Endodermal cell (in vitro differentiated cells): Measurements from ENCODE around the gene SYPL1. TPM values are rescaled to one million over a fixed set of nuclear protein-coding genes. Genes with fewer than 3 reads are reported as not detected.

Experiments used
- DNase-seq: peaks from one replicate; pipeline ENCODE4 v3.0.0-alpha.2; 2017
- H3K27ac ChIP-seq: 2 replicates; pipeline ENCODE4 v1.5.1; 2013; ENCODE audit warnings: mild to moderate bottlenecking, low read depth, low read length, moderate library complexity
- H3K27me3 ChIP-seq: 2 replicates; pipeline ENCODE4 v1.6.1; 2013; ENCODE audit warnings: mild to moderate bottlenecking, low read length, moderate library complexity; ENCODE audit not compliant: insufficient read depth, control insufficient read depth, poor library complexity, severe bottlenecking
- H3K36me3 ChIP-seq: 2 replicates; pipeline ENCODE4 v1.7.0; 2013; ENCODE audit warnings: mild to moderate bottlenecking, low read length, moderate library complexity; ENCODE audit not compliant: control insufficient read depth, insufficient read depth
- H3K4me1 ChIP-seq: one replicate; pipeline ENCODE4 v1.7.0; 2013; ENCODE audit warnings: low read length; ENCODE audit not compliant: control insufficient read depth, insufficient read depth
- H3K4me3 ChIP-seq: 2 replicates; pipeline ENCODE4 v1.5.1; 2013; ENCODE audit warnings: mild to moderate bottlenecking, low read length, moderate library complexity
- H3K9ac ChIP-seq: 2 replicates; pipeline ENCODE4 v1.6.1; 2013; ENCODE audit warnings: mild to moderate bottlenecking, low read length, moderate library complexity; ENCODE audit not compliant: poor library complexity, severe bottlenecking; ENCODE audit errors: extremely low read depth
- H3K9me3 ChIP-seq: 2 replicates; pipeline ENCODE4 v1.6.1; 2013; ENCODE audit warnings: mild to moderate bottlenecking, low read length, moderate library complexity; ENCODE audit not compliant: control insufficient read depth
- H3K27ac Mint-ChIP-seq: 2 replicates; pipeline ENCODE4 v1.8.0; 2020; ENCODE audit warnings: mixed read lengths
- H3K27me3 Mint-ChIP-seq: 2 replicates; pipeline ENCODE4 v1.8.0; 2021; ENCODE audit warnings: mild to moderate bottlenecking, mixed read lengths; ENCODE audit not compliant: insufficient read depth
- H3K36me3 Mint-ChIP-seq: 2 replicates; pipeline ENCODE4 v1.8.0; 2020; ENCODE audit warnings: low read depth, mixed read lengths
- H3K4me1 Mint-ChIP-seq: 2 replicates; pipeline ENCODE4 v1.8.0; 2020; ENCODE audit warnings: mixed read lengths
- H3K4me3 Mint-ChIP-seq: 2 replicates; pipeline ENCODE4 v1.8.0; 2020; ENCODE audit warnings: mild to moderate bottlenecking, moderate library complexity, mixed read lengths
- H3K9me3 Mint-ChIP-seq: 2 replicates; pipeline ENCODE4 v1.8.0; 2020; ENCODE audit warnings: mild to moderate bottlenecking, mixed read lengths
- CTCF ChIP-seq: fragments of 200-600 bp; sonication (generic); conservative IDR thresholded peaks from 2 replicates; pipeline ENCODE4 v1.5.0; 2021; ENCODE audit warnings: antibody characterized with exemption, mild to moderate bottlenecking
- WGBS, 2 experiments: methylation state at CpG; one replicate each; pipeline versions ENCODE4 v1.1.5 to v1.1.7; 2013; ENCODE audit warnings: missing lambda C conversion rate in 2 of 2, mixed read lengths in 1 of 2; ENCODE audit not compliant: insufficient coverage in 1 of 2, insufficient read length in 1 of 2; 5-methylcytosine and 5-hydroxymethylcytosine counted together
- total RNA-seq, 2 donors: library from RNA; stranded (reverse); fragmentation: NEBNext Ultra II Directional in 1 of 2; extraction: Animal tissue kit (Norgen Biotek cat#: 25700) in 1 of 2; gene quantifications; 2 replicates in 1 of 2; 3 replicates in 1 of 2; pipeline ENCODE4 v1.2.1, GENCODE V29; 2021

Gene SYPL1
- total RNA-seq, 2 donors from 2014 or later = 74.8 to 76.7 TPM

- 86 to 97% methylated on average over 6 of the region's 6 CpGs for WGBS, 2 experiments
- Histone ChIP-seq H3K27ac (no peak overlapping the region), H3K4me1 (peaks cover 7% of the 10 kb centered on the region), H3K4me3 (no peak overlapping the region), H3K9ac (no peak overlapping the region), H3K9me3 (peaks cover 5% of the 10 kb centered on the region), H3K36me3 (no peaks in the 10 kb centered on the region), H3K27me3 (no peaks in the 10 kb centered on the region)
- Mint-ChIP-seq H3K4me1 (peaks cover 6% of the 10 kb centered on the region), H3K4me3 (no peak overlapping the region), H3K27me3 (no peaks in the 10 kb centered on the region), H3K36me3 (no peaks in the 10 kb centered on the region), H3K27ac (peak overlapping the region; percentile 68), H3K9me3 (peaks cover 13% of the 10 kb centered on the region)
- DNase-seq = peak; percentile 20
- no peak for TF ChIP-seq CTCF
Measured at GRCh38 chr7:106063024-106063423, 49.1 kb downstream of the SYPL1 start.

- H3K9me3 Mint-ChIP-seq = peaks cover 13% of the 10 kb centered on the region
- H3K27me3 ChIP-seq = no peaks in the 10 kb centered on the region
- H3K36me3 Mint-ChIP-seq = no peaks in the 10 kb centered on the region
- no peak overlapping the region for H3K27ac ChIP-seq
- 88 to 94% methylated on average over 1 to 2 of the region's 2 CpGs for WGBS, 2 experiments
- H3K9me3 ChIP-seq = peaks cover 5% of the 10 kb centered on the region
- H3K4me1 Mint-ChIP-seq = peaks cover 6% of the 10 kb centered on the region
- no peak overlapping the region for H3K4me3 ChIP-seq
- H3K27ac Mint-ChIP-seq = no peak overlapping the region
- H3K27me3 Mint-ChIP-seq = no peaks in the 10 kb centered on the region
- no peaks in the 10 kb centered on the region for H3K36me3 ChIP-seq
- peaks cover 7% of the 10 kb centered on the region for H3K4me1 ChIP-seq
- no peak for TF ChIP-seq CTCF
- DNase-seq = no peak
- no peak overlapping the region for H3K9ac ChIP-seq
- H3K4me3 Mint-ChIP-seq = no peak overlapping the region
Measured at GRCh38 chr7:106062521-106062931, 49.6 kb downstream of the SYPL1 start.

- peaks cover 5% of the 10 kb centered on the region for H3K9me3 ChIP-seq
- H3K4me3 ChIP-seq = no peak overlapping the region
- no peaks in the 10 kb centered on the region for H3K27me3 ChIP-seq
- Mint-ChIP-seq H3K4me3 (no peak overlapping the region), H3K27me3 (no peaks in the 10 kb centered on the region), H3K36me3 (no peaks in the 10 kb centered on the region), H3K9me3 (peaks cover 13% of the 10 kb centered on the region), H3K27ac (no peak overlapping the region), H3K4me1 (peaks cover 6% of the 10 kb centered on the region)
- 96 to 97% methylated on average over 5 to 7 of the region's 7 CpGs for WGBS, 2 experiments
- DNase-seq = peak; percentile 33
- peaks cover 7% of the 10 kb centered on the region for H3K4me1 ChIP-seq
- no peak for TF ChIP-seq CTCF
- H3K27ac ChIP-seq = no peak overlapping the region
- H3K36me3 ChIP-seq = no peaks in the 10 kb centered on the region
- no peak overlapping the region for H3K9ac ChIP-seq
Measured at GRCh38 chr7:106062006-106062405, 50.1 kb downstream of the SYPL1 start.
